ENCODE measurements around the gene KDM7A.

DNA sequence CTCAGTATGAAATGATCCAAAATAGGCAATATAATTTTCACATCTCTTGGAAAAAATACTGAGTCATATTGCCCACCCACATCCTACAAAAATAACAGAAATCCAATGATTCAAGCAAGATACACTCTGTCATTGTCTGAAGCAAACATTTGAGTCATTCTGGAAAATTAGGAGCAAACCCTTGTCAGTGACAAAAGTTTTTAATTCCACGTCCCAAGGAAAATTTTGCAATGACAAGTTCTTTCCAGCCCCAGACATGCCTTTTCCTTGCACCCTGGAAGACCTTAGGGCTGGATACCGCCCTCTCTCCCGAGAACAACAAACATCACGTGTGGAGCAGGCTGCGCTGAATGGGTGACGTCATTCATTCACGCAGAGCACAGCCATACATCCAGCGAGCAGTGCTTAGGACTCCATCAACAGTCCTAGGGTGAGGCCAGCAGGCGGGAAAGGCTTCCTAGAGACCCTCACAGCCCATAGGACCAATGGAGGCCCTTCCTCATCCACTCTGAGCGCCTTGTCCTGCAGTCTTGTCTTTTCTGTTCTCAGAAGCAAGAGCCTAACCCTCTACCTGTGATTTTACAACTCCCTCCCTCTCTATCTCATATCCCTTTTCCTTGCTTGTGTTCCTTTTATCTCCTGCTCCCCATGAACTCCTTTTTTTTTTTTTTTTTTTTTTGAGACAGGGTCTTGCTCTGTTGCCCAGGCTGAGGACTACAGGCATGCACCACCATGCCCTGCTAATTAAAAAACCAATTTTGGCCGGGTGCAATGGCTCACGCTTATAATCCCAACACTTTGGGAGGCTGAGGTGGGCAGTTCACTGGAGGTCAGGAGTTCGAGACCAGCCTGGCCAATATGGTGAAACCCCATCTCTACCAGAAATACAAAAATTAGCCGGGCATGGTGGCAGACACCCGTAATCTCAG, 23.5 kb upstream of the KDM7A start:
- TF ChIP-seq CTCF (IDR thresholded peaks at IDR 0.05; ENCODE audit: poor library complexity), result no peak
- no peak for TF ChIP-seq EZH2phosphoT487 (IDR thresholded peaks at IDR 0.05; ENCODE audit: low read depth, severe bottlenecking, unreplicated experiment)

Data from hepatocyte (in vitro differentiated cells).